Activated naive CD4-positive, alpha-beta T cell treated with Interleukin-2 at 50 U/mL for 16 hours (primary cell): ENCODE data around the gene FBXO27.
A peak's percentile ranks its signal among the peaks of the same experiment; 100 is the strongest.
"Not testable (repeated sequence)": the region's sequence is repeated elsewhere in the genome, so short reads cannot be mapped to it uniquely, and the experiment has no call there.

Source experiments
- DNase-seq: peaks from one replicate; pipeline ENCODE4 v3.0.0-alpha.2; 2020

Gene FBXO27, protein sequence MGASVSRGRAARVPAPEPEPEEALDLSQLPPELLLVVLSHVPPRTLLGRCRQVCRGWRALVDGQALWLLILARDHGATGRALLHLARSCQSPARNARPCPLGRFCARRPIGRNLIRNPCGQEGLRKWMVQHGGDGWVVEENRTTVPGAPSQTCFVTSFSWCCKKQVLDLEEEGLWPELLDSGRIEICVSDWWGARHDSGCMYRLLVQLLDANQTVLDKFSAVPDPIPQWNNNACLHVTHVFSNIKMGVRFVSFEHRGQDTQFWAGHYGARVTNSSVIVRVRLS

DNA sequence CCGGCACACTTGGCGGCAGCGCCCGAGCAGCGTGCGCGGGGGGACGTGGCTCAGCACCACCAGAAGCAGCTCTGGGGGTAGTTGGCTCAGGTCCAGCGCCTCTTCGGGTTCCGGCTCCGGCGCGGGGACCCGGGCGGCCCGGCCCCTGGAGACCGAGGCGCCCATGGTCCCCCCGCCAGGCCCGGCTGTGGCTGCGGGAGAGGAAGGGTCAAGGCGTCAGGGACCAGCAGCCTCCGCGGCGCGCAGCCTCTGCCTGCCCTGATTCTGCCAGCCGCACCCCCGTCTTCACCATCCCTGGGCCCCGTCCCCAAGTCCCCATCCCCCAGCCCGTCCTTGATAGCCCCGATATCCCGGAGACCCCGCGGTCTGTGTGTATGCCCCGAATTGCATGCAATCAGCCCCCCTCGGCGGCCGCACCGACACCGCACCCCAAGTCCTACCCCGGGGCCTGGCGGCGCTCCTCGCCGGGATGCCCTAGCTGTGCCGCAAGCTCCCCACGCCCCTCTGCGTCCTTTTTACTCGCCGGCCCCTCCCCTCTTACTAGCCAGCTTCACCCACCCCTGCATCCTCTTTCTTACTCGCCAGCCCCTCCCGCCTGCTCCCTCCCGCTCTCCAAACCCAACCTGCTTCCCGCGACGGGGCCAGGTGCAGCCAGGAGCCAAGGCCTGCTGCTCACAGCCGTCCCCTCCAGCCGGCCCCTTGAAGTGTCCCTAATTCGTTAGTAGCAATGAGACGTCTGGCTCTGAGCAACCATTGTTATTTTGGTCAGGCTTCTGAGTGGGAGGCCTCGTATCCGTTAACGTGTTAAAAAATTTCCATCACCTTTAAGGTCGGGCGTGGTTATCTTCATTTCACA is at the start of gene FBXO27:
Gene FBXO27, minus strand, starts transcription at position 487 of the 856 bp plus-strand sequence. Its CDS starts 322 bp downstream, at position 165.
- peak; percentile 4 for DNase-seq

GRCh38 chr19:39080431-39080830 is 48.1 kb upstream of the FBXO27 start:
- DNase-seq, result no peak

DNA sequence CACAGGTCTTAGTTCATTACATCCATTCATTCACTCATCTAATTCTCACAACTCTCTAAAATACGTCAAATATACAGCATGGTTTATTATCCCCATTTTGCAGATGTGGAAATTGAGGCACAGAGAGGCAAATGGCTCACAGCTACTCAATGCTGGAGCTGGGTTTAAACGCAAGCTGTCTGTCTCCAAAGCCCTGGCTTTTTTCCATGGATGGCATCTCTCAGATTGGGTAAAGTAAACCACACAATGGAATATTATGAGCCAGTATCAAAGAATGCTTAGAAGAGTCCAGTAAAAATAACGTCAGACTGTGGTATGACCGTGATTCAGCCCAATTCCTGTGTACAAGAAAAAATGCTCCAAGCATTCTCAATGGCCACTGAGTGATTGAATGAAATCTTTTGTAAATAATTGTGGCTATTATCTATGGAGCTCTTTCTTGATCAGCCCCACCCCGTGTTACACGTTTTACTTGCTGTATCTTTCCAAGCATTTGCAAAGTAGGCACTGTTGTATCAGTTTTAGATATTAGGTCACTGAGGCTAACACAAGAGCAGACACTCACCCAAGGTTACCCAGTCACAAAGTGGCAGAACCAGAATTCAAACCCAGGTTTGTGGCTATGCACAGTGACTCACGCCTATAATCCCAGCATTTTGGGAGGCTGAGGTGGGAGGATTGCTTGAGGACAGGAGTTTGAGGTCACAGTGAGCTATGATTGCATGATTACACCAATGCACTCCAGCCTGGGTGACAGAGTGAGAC is 46.3 kb upstream of the FBXO27 start:
- no peak for DNase-seq

DNA sequence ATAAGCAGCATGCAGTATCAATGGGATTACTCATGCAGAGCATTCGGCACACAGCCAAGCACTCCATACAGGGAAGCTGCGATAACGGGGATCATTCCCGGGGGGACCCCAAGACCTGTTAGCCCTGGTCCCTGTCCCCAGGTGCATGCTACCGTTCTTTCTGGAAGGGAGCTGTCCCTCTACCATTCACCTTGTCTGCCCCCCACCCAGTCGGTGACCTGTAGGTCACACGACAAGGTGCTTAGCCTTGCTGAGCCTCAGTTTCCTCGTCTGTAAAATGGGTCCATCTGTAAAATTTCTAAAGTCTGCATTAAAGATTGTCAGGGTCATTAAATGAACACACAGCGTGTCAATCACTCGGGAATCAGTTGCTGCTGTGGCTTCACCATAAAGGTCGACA is 45.0 kb upstream of the FBXO27 start:
- no peak for DNase-seq

DNA sequence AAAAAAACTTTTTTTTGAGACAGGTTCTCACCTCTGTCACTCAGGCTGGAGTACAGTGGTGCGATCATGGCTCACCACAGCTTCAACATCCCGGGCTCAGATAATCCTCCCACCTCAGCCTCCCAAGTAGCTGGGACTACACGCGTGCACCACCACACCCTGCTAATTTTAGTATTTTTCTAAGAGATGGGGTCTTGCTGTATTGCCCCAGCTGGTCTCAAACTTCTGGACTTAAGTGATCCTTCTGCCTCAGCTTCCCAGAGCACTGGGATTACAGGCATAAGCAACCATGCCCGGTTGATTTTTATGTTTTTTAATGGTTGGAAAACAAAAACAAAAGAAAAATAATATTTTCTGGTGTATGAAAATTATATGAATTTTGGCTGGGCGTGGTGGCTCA is 42.6 kb upstream of the FBXO27 start:
- DNase-seq, result no peak

DNA sequence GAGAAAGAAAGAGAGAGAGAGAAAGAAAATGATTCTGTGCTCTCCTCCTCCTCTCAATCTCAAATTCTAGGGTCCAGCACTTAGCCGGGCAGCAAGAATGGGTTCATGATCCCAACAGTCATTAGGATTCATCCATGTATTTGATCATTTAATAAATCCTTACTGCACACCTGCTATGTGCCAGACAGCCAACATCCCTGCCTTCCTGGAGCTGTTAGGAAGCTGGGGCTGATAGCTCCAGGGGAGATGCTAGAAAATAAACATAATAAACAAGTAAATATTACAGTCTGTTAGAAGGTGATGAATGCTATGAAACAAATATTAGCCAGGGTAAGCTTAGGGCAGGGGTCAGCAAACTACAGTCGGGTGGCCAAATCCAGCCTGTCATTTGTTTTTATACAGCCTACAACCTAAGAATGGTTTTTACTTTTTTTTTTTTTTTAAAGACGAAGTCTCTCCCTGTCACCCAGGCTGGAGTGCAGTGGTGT is 41.9 kb upstream of the FBXO27 start:
- no peak for DNase-seq

DNA sequence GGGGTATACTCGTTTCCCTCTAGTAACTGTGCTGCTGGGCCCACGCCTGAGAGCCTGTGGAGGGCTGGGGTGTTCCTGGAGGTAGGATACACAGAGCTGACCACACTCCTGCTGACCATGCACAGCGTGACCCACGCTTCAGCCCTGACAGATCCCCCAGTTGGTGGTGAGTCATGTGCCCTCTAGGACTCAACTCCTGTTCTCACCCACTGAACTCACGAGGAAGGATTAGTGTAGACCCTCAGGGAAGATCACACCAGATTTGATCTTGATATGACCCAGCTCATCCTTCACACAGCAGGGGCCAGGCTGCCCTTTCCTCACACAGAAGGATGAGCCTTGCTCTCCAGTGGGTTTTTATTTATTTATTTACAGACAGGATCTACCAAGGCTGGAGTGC is 38.5 kb upstream of the FBXO27 start:
- no peak for DNase-seq

DNA sequence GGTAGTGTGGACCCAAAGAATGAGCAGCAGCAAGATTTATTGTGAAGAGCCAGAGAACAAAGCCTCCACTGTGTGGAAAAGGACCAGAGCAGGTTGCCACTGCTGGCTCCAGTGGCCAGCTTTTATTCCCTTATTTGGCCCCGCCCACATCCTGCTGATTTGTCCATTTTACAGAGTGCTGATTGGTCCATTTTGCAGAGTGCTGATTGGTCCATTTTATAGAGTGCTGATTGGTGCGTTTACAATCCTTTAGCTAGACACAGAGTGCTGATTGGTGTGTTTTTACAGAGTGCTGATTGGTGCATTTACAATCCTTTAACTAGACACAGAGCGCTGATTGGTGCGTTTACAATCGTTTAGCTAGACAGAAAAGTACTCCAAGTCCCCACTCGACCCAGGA is 35.9 kb upstream of the FBXO27 start:
- not testable (repeated sequence) for DNase-seq

GRCh38 chr19:39067104-39067503 is 34.8 kb upstream of the FBXO27 start:
- DNase-seq, result no peak

DNA sequence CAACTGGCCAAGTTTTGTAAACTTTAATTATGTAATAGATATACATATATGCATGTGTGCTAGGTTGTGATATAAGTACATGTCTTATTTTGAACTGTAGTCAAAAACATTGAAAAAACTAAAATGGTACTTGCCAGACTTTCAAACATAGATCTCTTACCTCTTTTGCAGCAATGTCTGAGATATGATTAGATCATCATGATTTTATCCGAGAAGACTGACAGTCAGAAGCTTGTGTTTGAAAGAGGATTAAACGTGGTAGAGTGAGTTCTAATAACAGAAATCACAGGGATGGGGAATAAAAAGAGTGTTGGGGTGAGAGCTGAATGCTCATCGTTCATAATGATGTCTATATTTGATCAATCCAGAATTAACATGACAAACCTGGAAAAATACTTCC is 33.6 kb upstream of the FBXO27 start:
- no peak for DNase-seq

DNA sequence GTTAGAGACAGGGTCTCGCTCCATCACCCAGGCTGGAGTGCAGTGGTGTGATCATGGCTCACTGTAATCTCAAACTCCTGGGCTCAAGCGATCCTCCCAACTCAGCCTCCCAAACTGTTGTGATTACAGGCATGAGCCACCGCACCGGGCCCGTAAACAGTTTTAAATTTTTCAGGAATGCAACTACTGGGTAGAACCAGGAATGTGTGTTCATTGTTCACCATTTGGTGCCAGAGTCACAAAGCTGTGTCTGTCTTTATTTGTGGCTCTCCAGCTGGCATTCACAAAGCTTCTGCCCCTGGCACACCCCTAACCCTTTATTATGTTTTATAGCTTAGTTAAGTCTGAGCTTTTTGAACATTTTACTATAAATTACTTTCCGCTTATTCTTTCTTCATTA is 32.1 kb upstream of the FBXO27 start:
- no peak for DNase-seq

- no peak for DNase-seq
Measured at GRCh38 chr19:39060171-39060570, 27.8 kb upstream of the FBXO27 start.

- DNase-seq, result no peak
Measured at GRCh38 chr19:39059302-39059701, 27.0 kb upstream of the FBXO27 start.

- DNase-seq, result no peak
Measured at GRCh38 chr19:39057615-39058014, 25.3 kb upstream of the FBXO27 start.

DNA sequence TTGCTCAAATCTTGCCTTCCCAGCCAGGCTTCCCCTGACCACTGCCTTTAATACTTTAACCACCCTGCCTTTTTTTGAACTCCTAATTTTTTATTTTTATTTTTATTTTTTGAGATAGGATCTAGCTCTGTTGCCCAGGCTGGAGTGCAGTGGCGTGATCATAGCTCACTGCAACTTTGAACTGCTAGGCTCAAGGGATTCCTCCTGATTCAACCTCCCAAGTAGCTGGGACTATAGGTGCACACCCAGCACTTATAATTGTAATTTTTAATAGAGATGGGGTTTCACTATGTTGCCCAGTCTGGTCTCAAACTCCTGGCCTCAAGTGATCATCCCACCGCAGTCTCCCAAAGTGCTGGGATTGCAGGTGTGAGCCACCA is 21.7 kb upstream of the FBXO27 start:
- DNase-seq, result no peak

DNA sequence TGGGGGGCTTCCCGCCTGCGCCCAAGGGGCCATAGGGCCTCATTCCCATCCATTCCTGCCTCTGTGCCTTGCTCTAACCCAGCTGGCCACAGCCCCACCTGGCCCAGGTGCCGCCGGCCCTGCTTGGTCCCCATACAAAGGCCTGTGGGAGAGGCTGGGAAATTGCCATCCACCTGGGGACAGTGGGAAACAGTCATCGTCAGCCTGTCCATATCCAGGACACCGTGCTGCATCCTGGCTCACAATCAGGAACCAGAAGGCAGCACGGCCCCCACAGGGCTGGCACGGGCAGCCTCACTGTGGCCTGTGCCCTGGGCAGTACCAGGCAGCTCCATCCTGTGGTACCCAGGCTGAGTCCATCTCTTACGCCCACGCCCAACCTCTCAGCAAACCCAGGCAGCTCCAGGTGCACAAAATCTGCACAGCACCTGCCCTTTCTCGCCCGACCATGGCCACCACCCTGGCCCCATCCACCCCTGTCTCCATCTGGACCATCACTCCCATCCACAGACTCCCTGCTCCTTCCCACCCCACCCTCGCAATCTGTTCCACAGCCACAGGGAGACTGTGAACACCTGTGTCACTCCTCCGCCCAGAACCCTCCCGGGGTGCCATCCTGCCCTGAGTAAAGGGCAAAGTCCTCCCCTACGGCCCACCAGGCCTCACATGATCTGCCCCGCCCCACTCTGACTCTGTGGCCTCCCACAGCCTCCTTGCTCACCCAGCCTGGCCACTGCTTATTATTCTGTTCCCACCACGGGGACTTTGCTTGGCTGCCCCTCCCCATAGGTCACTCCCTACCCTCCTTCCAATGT is 21.1 kb upstream of the FBXO27 start:
- DNase-seq, result no peak

DNA sequence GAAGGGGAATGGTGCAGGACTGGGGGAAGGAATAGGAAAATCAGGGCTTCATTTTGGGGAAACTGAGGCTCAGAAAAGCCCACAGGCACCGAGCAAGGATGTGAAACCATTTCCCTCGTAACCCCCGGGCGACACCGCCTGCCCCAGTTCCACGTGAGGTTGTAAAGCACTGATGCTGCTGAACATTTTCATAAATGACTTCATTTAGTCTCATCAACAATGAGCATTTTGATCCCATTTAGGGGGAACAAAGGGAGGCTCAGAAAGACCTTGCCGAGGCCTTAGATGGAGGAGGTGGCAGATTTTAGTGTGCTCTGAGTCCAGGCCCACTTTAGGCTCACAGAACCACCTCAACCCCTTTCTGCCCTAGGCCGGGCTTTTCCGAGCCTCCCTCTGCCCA is 20.5 kb upstream of the FBXO27 start:
- no peak for DNase-seq

DNA sequence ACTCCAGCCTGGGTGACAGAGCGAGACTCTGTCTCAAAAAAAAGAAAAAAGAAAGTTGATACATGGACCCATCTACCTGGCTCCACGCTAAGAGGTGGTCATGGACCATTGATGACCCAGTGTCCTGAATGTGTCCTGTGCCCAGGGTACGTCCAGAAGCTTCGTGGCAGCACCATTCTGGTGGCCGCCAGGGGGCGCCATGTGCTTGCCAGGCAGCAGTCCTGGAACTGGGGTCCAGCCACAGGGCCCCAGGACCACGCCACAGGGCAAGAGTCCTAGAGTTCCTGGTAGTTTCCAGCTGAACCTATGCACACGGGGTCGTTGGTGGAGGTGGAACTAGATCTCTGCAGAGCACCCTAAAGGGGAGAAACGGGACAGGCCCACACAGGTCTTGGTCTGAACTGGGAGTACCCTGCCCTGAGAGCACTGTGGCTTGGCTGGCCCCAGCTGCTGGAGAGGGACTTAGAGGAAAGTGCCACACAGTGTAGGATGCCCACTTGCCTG is 19.9 kb upstream of the FBXO27 start:
- DNase-seq, result peak; percentile 73

DNA sequence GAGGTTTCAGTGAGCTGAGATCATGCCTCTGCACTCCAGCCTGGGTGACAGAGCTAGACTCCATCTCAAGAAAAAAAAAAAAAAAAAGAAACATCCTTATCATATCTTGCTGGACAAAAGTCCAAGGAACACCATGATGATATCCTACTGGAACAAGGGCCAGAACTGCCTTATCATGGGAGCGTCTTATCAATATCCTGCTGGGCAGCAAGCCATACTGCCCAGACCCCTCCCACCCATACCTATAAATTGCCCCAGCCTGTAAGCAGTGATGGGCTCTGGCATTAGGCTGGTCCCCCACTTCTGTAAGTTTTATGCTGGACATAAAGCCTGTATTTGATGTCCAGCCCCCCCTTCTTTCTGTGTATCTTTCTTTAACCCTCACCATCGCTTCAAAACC is 14.7 kb upstream of the FBXO27 start:
- DNase-seq, result no peak

GRCh38 chr19:39046037-39046821 is 13.9 kb upstream of the FBXO27 start:
- no peak for DNase-seq

DNA sequence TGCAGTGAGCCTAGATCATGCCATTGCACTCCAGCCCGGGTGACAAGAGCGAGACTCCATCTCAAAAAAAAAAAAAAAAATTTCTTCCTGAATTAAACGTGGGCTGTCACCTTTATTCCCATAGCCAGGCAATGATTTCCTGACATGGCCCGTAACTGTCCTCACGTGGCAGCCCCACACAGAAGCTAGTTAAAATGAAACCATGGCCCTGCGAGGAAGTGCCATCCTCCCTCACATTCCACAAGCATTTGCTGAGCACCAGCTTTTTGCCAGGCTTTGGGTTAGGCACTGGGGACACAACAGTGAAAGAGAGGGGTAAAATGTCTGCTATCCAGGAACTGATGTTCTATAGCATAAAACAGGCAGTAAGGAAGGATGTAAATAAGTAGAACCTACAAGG is 13.2 kb upstream of the FBXO27 start:
- no peak for DNase-seq

GRCh38 chr19:39038098-39038497 is 5.7 kb upstream of the FBXO27 start:
- DNase-seq, result no peak
